HG03565 (cell line): ENCODE data around the gene UBE2O.

Source experiments
- ATAC-seq: cut with Tn5 transposase; IDR thresholded peaks from one replicate; pipeline ENCODE4 v1.9.1; 2021; ENCODE audit warnings: mild to moderate bottlenecking, moderate library complexity; ENCODE audit not compliant: unreplicated experiment

UBE2O gene

GRCh38 chr17:76419576-76420260 lies 33.2 kb downstream of the UBE2O start:
- ATAC-seq, result no peak

DNA sequence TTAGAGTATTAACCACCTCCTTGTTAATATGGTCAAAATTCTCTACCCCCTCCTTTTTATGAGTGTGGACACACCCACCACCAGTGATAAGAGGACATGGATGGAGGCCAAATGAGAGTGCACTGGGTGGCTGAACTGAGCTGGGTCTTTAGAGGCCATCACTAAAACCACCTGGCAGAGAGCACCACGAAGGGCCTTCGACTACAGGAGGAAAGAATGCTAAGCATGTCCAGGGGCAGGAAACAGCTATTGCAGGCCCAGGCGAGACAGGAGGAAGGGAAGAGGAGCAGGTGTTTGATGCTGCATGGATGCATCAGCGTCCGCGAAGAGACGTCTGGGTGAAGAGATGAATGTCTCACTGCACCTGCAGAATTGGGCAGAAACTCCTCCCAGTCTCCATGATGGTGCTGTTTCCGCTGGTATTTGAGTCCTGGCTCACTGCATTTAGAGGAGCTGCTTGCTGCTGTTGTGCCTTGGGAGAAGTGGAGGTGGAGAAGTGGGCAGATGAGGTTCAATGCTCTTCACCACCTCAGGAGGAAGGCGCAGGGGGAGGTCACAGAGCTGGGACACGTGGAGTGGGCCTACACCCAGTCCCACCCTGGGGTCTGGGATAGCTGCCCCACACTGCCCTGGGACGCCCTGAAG lies 35.3 kb downstream of the UBE2O start:
- ATAC-seq, result no peak

DNA sequence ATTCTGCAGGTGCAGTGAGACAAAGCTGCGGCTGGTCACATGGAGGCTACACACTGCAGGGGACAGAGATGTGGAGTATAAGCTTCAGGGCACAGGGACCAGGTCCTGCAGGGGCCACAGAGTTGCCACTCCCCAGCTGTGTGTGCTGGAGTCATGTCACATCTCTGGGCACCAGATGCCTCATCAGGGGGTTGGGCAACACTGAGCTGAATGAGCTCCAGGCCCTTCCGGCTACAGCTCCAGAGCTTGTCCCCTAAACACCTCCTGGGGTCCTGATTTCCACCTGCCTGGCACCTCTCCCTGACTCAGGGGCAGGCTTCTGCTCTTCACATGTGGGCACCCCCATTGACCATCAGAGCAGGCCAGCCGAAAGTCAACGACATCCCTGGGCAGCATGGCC lies 36.1 kb downstream of the UBE2O start:
- ATAC-seq, result no peak

GRCh38 chr17:76416457-76416856 lies 36.5 kb downstream of the UBE2O start:
- ATAC-seq, result no peak

DNA sequence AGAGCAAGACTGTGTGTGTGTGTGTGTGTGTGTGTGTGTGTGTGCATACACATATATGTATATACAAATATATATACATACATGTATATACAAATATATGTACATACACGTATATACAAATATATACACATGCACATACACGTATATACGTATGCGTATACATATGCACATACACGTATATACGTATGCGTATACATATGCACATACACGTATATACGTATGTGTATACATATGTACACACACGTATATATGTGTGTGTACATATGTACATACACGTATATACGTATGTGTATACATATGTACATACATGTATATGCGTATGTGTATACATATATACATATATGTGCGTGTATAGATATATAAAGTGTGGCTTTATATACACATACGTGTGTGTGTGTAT lies 37.2 kb downstream of the UBE2O start:
- no peak for ATAC-seq

GRCh38 chr17:76414334-76415295 lies 38.3 kb downstream of the UBE2O start:
- no peak for ATAC-seq

DNA sequence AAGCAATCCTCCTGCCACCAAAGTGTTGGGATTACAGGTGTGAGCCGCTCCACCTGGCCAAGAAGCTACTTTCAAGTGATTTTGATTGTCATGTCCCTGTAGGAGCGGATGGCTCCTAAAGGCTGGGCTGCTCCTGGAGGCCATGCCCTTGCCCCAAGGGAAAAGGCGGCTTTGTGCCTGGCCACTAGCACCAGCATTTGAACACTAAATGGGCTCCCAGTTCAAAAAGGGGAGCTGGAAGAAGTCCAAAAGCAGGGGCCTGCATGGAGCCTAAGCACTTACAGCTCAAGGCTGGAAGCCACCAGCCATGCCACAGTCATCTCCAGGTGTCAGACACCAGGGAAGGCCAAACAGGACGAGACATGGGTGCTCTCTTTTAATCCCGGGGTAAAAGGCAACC lies 41.7 kb downstream of the UBE2O start:
- no peak for ATAC-seq

GRCh38 chr17:76410328-76410965 lies 42.5 kb downstream of the UBE2O start:
- no peak for ATAC-seq

DNA sequence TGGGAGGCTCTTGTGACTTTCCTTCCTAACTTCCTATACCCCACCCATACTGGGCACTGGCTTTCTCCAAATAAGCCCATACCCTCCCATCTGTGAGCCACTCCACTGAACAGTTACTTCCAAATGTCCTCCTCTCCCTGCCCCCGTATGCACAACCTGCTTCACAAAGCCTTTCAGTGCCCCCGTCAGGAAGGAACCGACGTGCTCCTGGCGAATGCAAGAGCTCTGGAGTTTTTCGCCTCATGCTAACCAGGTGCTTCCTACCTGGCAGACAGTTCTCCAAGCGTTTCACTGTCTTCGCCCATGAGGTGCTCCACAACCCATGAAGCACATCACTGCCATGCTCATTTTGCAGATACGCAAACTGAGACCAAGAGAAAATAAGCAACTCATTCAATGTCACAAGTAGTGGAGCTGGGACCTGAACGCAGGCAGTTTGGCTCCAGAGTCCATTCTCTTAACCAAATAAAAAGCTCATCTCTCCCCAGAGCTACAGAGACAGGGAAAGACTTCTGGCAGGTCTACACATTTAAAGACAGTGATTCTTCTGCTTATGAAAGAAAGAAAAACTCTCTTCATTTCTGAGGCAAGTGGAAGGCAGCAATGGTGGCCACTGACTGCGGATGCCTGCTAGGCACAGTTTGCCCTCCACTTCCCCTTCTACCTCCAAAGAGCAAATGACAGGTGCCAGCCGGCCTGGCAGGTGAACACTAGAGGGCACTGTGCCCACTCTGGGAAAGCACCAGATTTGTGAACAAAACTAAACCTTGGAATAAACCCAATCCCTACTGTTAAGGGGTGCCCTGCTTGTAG lies 44.7 kb downstream of the UBE2O start:
- ATAC-seq, result no peak

DNA sequence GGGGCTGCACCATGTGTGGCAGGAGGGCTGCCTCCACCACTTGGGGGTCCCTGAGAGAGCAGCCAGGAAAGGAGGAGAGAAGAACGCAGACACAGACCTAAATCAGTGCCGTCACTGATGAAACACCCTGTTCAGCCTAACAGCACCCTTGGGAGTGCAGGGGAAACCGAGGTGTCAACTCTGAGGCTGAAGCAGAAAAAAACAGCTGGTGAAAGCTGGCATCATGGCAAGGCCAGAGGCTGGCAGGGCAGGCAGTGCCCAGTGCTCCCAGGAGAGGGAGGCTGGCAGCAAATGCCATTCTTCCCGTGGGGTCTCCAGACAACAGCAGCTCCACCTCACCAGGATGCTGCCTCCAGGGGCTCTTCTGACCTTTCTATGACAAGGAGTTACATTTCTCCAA lies 45.4 kb downstream of the UBE2O start:
- no peak for ATAC-seq

GRCh38 chr17:76405967-76406647 lies 46.8 kb downstream of the UBE2O start:
- no peak for ATAC-seq

DNA sequence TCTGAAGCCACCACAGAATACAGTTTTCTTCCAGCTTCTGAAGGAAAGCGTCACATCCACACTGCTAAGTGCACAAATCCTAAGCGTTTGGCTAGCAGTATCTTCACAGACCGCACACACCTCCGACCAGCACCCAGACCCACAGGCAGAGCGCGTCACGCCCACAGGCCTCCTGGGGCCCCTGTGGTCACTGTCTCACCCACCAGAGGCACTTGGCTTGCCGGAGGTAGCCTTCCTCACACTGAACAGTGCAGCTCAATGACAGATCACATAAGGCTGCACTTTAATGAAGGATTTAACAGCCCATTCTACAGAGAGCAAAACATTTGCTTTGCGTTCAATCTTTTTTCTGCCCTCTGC lies 47.4 kb downstream of the UBE2O start:
- ATAC-seq, result no peak

DNA sequence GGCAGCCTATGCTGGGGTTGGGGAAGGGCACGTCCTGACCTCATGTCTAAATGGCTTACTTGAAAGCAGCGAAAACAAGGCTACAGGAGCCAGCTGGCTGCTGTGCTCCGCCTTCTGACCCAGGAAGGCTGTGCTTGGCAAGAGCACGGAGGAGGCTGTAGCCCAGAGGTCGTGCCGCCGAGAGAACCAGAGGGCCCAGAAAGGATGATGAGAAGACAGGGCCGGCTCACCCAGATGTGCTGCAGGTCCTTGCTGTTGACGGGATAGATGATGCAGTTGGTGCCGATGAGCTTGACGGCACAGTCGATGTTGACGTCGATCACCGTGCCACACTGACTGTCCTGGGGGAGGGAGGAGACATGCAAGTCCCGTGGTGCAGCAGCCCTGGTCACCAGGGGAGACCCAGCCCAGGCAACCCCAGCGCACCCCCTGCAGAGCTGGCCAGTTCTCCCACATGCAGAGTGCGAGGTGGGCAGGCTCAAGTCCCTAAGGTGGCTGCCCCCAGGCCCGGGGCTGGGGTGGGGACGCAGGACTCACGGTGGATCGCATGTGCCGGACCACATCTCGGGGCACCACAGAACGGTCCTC lies 47.9 kb downstream of the UBE2O start:
- no peak for ATAC-seq

- no peak for ATAC-seq
Observed at GRCh38 chr17:76404256-76404655, 48.7 kb downstream of the UBE2O start.

- no peak for ATAC-seq
Observed at GRCh38 chr17:76402711-76403110, 50.2 kb downstream of the UBE2O start.

- no peak for ATAC-seq
Observed at GRCh38 chr17:76399175-76400172, 53.5 kb downstream of the UBE2O start.

GRCh38 chr17:76398523-76399174 lies 54.3 kb downstream of the UBE2O start:
- ATAC-seq, result no peak
